DMS114 treated with DMSO at 0.1 percent for 48 hours (cell line): ENCODE data around the gene ISOC2.
"Not testable (repeated sequence)": the region's sequence is repeated elsewhere in the genome, so short reads cannot be mapped to it uniquely, and the experiment has no call there.

Experiments
- DNase-seq: peaks from one replicate; lab custom pipeline; 2025; ENCODE audit not compliant: unreplicated experiment; lab: John Stamatoyannopoulos, UW

Gene ISOC2

DNA sequence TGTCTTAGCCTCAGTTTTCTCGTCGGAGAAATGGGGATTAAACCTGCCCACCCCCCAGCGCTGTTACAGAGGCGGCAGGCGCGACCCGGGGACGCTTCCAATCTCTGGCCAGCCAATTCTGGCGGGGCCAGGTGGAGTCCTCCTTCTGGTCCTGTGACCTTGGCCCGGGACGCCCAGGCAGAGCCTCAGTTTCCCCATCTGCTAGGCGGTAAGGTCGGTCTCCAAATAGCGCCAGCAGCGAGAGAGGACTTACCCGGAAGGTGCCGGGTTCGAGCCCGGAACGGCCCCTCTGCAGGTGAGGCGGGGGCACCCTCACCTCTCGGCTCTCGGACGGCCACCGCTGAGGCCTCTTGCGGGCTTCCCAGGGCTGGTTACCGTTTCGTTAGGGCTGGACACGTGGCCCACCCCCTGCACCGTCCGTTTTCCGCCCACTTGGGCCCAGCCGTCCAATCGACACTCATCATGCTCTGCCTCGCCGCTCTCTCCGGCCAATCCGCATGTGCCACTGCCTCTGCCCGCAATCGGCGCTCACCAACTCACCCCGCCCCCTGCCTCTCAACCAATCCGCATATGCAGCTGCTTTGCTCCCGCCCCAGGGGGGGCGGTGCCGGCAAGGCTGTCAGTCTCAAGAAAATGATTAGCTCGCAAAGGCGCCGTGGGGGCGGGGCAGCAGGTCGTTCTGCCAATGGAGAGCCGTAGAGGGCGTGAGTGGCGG is at the start of gene ISOC2:
Gene ISOC2 (minus strand): TSS at position 384 of the 715 bp plus-strand sequence. CDS start 5,156 bp downstream, outside the sequence.
- peak; percentile 99 for DNase-seq

- no peak for DNase-seq
These were observed 46.7 kb upstream of the ISOC2 start for GRCh38 chr19:55508120-55508519.

DNA sequence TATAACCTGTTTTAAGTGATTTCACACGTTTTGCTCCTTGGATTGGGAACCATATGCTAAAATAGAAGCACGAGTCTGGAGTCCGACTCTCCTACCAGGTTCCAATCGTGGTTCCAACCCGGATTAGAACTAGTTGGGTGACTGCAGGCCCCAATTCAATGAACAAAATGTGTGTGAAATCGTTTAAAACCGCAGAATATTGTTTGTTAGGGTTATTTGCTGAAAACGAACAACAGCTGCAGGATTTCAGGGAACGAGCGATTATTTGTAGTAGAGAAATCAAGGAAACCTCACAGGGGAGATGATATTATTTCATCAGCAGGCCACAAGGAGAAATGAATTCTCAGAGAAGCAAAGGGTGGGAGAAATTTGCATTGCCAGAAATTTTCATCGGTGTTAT is 43.5 kb upstream of the ISOC2 start:
- DNase-seq, result no peak

DNA sequence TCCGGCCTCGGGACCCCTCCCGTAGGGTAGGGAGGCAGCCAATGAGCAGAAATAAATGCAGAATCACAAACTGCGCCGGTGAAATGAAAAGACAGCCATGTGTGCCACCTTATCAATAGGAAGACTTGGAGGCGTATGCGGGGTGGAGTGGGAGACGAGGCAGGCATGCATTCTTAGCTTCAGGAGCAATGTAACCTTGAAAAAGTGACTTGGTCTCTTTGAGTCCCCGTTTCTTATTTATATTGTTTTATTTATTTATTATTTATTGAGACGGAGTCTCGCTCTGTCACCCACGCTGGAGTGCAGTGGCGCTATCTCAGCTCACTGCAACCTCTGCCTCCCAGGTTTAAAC is 42.8 kb upstream of the ISOC2 start:
- no peak for DNase-seq

DNA sequence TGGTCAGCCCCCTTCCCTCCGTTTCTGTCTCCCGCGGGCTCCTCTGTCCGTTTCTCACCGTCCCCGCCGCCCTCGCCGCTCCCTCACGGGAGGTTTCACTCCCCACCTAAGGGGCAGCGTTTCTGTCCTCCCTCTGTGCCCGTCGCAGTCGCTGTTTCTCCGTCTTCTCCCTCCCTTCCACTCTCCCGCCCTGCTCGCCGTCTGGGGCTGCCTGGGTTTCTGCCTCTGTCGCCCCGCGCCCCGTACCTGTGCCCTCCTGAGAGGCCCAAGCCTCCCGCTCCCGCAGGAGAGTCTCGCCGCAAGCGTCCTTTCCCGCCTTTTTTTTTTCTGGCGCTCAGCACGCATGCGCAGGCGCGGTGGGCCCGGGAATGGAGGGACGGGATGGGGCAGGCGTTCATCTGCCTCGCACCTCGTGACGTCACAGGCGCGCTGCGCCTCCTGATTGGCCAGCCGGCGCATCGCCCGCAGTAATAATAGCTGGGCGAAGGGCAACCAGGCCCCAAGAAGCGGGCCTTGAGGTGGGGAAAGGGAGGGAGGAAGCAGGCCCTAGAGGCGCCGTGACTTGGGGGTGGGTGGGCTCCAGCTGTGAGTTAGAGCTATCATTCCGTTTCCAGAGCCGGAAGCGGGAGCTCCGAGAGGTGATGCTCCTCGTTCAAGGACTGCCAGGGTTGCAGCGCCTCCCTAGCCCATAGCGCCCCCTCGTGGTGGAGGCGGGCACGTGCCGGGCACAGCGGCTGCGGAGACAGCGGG is 42.2 kb upstream of the ISOC2 start:
- DNase-seq, result peak; percentile 29

- DNase-seq, result no peak
These were observed 41.7 kb upstream of the ISOC2 start for GRCh38 chr19:55503157-55503501.

DNA sequence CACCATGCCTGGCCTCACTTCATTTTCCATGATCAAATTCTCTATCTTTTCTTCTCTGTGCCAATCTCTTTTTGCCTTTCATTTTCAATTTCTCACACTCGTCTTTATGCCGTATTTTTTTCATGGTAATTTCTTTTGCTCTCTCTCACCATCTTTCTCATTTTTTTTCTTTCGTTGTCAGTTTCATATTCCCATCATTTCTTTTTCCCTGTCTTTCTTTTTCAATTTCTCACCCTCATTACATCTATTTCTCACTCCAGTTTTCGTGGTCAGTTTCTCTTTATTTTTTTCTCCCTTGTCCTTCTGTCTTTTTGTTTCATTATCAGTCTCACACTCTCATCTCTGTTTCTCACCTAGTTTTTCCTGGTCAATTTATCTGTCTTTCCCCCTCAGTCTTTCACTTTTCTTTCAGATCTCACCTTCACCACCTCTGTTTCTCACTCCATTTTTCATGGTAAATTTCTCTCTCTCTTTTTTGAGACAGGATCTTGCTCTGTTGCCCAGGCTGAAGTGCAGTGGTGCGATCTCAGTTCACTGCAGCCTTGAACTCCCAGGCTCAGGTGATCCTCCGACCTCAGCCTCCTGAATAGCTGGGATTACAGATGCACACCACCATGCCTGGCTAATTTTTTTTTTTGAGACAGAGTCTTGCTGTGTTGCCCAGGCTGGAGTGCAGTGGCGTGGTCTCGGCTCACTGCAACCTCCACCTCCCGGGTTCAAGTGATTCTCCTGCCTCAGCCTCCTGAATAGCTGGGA is 40.9 kb upstream of the ISOC2 start:
- DNase-seq, result no peak

- no peak for DNase-seq
These were observed 39.0 kb upstream of the ISOC2 start for GRCh38 chr19:55500368-55500952.

- DNase-seq, result no peak
These were observed 36.9 kb upstream of the ISOC2 start for GRCh38 chr19:55498246-55498840.

- no peak for DNase-seq
These were observed 36.3 kb upstream of the ISOC2 start for GRCh38 chr19:55497763-55498162.

GRCh38 chr19:55496820-55497219 is 35.4 kb upstream of the ISOC2 start:
- DNase-seq, result not testable (repeated sequence)

GRCh38 chr19:55495646-55496349 is 34.4 kb upstream of the ISOC2 start:
- DNase-seq, result no peak

DNA sequence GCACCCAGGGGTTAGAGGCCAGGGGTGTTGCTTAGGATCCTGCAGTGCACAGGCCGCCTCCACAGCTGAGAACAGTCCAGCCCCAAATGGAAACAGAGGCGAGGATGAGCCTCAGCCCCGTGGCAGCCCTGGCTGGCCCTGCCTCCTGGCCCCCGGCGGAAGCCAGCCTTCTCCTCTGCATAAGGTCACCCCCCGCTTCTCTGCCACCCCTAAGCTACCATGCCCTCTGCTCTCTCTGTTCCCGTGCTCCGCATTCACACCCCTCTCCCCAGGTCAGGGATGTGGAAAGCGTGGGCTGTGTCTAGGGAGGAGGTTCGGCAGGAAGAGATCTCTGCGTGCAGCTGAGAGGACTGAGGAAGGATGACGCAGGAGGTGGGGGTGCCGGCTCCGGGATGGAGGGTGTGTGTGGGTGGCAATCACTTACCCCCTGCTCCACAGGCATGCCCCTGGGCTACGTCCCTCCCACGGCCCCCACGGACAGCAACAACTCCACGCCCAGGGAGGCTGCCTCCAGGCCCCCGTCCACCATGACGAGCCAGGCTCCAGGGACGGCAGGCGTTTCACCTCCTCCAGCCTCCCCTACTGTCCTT is 32.8 kb upstream of the ISOC2 start:
- DNase-seq, result no peak

DNA sequence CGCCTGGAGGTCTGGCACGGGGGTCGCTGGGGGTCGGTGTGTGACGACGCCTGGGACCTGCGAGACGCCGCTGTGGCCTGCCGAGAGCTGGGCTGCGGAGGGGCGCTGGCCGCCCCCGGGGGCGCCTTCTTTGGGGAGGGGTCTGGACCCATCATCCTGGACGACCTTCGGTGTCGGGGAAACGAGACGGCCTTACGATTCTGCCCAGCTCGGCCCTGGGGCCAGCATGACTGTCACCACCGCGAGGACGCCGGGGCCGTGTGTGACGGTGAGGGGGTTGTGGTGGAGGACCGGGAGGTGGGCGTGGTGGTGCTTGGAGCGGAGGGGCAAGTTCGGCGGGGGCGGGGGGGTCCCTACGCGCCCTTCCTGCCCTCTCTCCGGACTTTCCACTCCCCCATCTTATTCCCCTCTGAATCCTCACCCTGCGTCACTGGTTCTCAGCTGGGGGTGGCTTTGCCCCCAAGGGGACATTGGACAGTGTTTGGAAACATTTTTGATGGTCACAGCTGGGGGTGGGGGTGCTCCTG is 32.3 kb upstream of the ISOC2 start:
- no peak for DNase-seq

DNA sequence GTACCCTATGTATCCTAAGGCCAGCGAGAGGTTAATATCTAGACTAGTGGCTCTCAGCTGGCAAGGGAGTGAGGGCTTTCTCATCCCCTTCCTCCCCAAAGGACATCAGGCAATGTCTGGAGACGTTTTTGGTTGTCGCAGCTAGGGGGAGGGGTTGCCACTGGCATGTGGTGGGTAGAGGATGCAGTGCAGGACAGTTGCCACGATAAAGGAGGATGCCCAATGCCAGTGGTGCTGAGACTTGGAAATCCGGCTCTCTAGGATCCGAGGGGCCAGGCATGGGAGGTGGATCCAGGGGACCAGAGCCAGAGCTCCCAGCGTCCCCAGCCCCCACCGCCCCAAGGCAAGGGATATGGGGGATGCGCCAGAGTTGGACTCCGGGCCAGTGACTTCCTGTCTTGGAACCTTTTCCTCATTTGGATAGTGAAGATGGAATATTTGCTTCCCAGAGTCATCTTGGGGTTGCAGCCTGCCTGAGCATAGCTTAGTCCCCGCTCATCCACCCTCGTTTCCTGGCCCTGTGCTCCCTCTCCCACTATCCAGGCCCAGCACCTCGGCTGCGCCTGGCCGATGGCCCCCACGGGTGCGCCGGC is 31.7 kb upstream of the ISOC2 start:
- no peak for DNase-seq

DNA sequence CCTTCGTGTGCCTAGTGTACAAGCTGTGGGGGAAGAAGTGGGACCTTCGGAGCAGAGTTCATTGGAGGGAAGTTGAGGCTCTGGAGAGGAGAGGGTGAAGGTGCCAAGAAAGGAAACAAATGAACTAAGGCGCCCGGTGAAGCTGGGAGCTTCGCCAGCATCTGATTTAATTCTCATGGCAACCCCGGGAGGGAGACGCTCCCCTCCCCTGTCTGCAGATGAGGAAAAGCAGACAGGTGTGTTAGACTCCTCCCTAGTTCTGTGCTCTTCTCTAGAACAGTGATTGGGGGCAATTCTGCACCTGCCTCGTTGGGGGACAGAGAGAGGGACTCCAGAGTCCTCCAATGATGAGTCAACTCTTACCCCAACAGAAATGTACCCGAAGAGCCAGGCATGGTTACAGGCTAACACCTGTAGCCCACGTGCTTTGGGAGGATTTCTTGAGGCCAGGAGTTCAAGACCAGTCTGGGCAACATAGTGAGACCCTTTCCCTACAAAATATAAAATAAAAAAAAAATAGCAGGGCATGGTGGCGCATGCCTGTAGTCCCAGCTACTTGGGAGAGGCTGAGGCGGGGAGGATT is 31.0 kb upstream of the ISOC2 start:
- no peak for DNase-seq

DNA sequence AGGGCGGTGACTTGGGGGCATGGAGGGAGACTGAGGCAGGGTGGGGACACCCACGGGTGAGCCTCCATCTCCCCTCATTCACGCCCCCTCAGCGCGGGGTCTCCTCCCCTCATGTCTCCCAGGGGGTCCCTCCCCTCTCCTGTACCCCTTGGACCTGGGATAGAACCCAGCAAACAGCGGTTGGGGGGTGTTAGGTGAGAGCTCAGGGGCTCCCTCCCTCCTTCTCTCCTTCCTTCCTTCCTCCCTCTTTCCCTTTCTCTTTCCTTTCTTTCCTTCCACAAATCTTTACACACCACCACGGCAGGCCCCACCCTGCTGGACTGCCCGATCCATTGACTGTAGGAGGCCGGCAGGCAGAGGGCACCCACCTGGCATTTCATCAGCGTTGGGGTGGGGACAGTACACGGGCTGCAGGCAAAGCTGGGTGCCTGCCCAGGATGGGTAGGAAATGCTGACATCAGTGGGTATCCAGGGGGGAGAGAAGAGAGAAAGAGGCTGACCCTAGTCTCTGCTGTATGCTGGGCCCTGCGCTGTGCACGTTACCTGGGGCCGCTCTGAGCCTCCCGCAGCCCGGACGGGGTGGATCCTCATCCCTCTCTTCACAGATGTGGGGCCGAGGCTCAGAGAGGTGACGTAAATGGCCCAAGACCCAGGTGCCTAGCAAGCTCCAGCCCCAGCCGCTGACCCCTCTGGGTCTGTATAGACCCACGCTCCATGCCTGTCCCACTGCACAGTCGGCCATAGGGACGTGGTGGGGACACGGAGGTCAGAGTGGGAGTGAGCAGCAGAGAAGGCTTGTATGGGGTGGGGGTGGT is 30.3 kb upstream of the ISOC2 start:
- DNase-seq, result no peak
